PC-9 (cell line): ENCODE measurements around the gene NLGN4X. TPM values are rescaled to one million over a fixed set of nuclear protein-coding genes. Genes with fewer than 3 reads are reported as not detected.

Experiments used
- BruUV-seq: library from RNA; stranded (reverse); fragments of 400-500 nt; replicated peaks from 2 replicates; lab custom pipeline; 2021; lab: Mats Ljungman, UMichigan
- CTCF ChIA-PET: fragments of 300-600 bp; sonication (Branson Sonifier 250); formaldehyde crosslinking; loops from one replicate; lab custom pipeline; 2022; ENCODE audit warnings: antibody characterized with exemption; lab: Charles Lee
- POLR2A ChIA-PET: fragments of 300-600 bp; sonication (Branson Sonifier 250); formaldehyde crosslinking; loops from one replicate; lab custom pipeline; 2022; ENCODE audit warnings: antibody characterized with exemption; ENCODE audit not compliant: unreplicated experiment; lab: Charles Lee
- DNase-seq, 2 experiments: peaks; one replicate each; pipeline versions ENCODE4 v3.0.0 to v3.0.0-alpha.2; 2015 to 2022; ENCODE audit warnings: mixed read lengths in 1 of 2
- H2AFZ ChIP-seq: fragments of 200-600 bp; sonication (generic); 2 replicates; pipeline ENCODE4 v1.8.1; 2017; ENCODE audit warnings: antibody characterized with exemption
- H3F3A ChIP-seq: fragments of 200-600 bp; sonication (generic); 2 replicates; pipeline ENCODE4 v1.8.1; 2017; ENCODE audit warnings: antibody characterized with exemption, mild to moderate bottlenecking, low read depth; ENCODE audit not compliant: insufficient read depth
- H3K27ac ChIP-seq: fragments of 200-600 bp; sonication (generic); 2 replicates; pipeline ENCODE4 v1.6.1; 2016; ENCODE audit warnings: mixed run types
- H3K27me3 ChIP-seq: fragments of 200-600 bp; sonication (generic); 2 replicates; pipeline ENCODE4 v1.6.1; 2016; ENCODE audit warnings: low read depth, mixed run types; ENCODE audit not compliant: insufficient read depth
- H3K36me3 ChIP-seq: fragments of 200-600 bp; sonication (generic); 2 replicates; pipeline ENCODE4 v1.6.1; 2016; ENCODE audit warnings: low read depth, mixed run types
- H3K4me1 ChIP-seq: fragments of 200-600 bp; sonication (generic); replicated peaks from 2 replicates; pipeline ENCODE4 v1.6.1; 2016; ENCODE audit warnings: mixed run types; ENCODE audit not compliant: insufficient read depth
- H3K4me2 ChIP-seq: fragments of 200-600 bp; sonication (generic); 2 replicates; pipeline ENCODE4 v1.6.1; 2017; ENCODE audit warnings: mixed run types
- H3K4me3 ChIP-seq: fragments of 200-600 bp; sonication (generic); 2 replicates; pipeline ENCODE4 v1.6.1; 2016; ENCODE audit warnings: mixed run types
- H3K79me2 ChIP-seq: fragments of 200-600 bp; sonication (generic); 2 replicates; pipeline ENCODE4 v1.6.1; 2017; ENCODE audit warnings: low read depth, mixed run types
- H3K9me2 ChIP-seq: fragments of 200-600 bp; sonication (generic); 2 replicates; pipeline ENCODE4 v1.8.1; 2017; ENCODE audit warnings: mild to moderate bottlenecking; ENCODE audit not compliant: insufficient read depth
- H3K9me3 ChIP-seq: fragments of 200-600 bp; sonication (generic); 2 replicates; pipeline ENCODE4 v1.8.1; 2016; ENCODE audit warnings: low read depth; ENCODE audit not compliant: insufficient read depth
- H4K20me1 ChIP-seq: fragments of 200-600 bp; sonication (generic); 2 replicates; pipeline ENCODE4 v1.8.1; 2017; ENCODE audit not compliant: insufficient read depth
- CTCF ChIP-seq: fragments of 200-600 bp; sonication (generic); conservative IDR thresholded peaks from 2 replicates; pipeline ENCODE4 v1.6.1; 2017; ENCODE audit warnings: mixed run types, antibody characterized with exemption, mild to moderate bottlenecking, moderate library complexity
- EZH2 ChIP-seq: fragments of 200-600 bp; sonication (generic); IDR thresholded peaks from 2 replicates; pipeline ENCODE4 v1.8.0; 2017; ENCODE audit warnings: antibody characterized with exemption, low read depth
- intact Hi-C: fragments of 100-400 bp; cut with micrococcal nuclease; formaldehyde crosslinking; loops from one replicate; pipeline ENCODE4 v1.10.0; 2022; ENCODE audit not compliant: unreplicated experiment
- total RNA-seq: library from RNA; stranded (reverse); gene quantifications from 2 replicates; pipeline ENCODE4 v1.2.3, GENCODE V29; 2021

Gene NLGN4X
- total RNA-seq, 1 experiment from 2014 or later: 0.31 TPM

- H3K36me3 ChIP-seq: no peaks in the 10 kb centered on the region
- H4K20me1 ChIP-seq: no peaks in the 10 kb centered on the region
- no peak overlapping the region for H2AFZ ChIP-seq
- H3K9me3 ChIP-seq: no peaks in the 10 kb centered on the region
- ChIA-PET CTCF (no interaction called here), POLR2A (no interaction called here)
- no peak for DNase-seq
- no peaks in the 10 kb centered on the region for H3K4me1 ChIP-seq
- no peaks in the 10 kb centered on the region for H3K9me2 ChIP-seq
- no peak overlapping the region for H3K4me3 ChIP-seq
- H3K27me3 ChIP-seq: no peaks in the 10 kb centered on the region
- no TSS peak for BruUV-seq
- H3K4me2 ChIP-seq: no peak overlapping the region
- intact Hi-C loops: no loop called here
- no peaks in the 10 kb centered on the region for H3F3A ChIP-seq
- H3K27ac ChIP-seq: no peak overlapping the region
- TF ChIP-seq CTCF (no peak), EZH2 (no peak)
- H3K79me2 ChIP-seq: no peaks in the 10 kb centered on the region
Measured at GRCh38 chrX:6210230-6210629, 18.4 kb downstream of the NLGN4X start.

- intact Hi-C loops: no loop called here
- TF ChIP-seq EZH2 (no peak), CTCF (no peak)
- Histone ChIP-seq H3K4me3 (no peak overlapping the region), H3K36me3 (no peaks in the 10 kb centered on the region), H3K27me3 (no peaks in the 10 kb centered on the region), H3K4me2 (no peak overlapping the region), H3K9me3 (no peaks in the 10 kb centered on the region), H3K9me2 (no peaks in the 10 kb centered on the region), H2AFZ (no peak overlapping the region), H4K20me1 (no peaks in the 10 kb centered on the region), H3K79me2 (no peaks in the 10 kb centered on the region), H3K27ac (no peak overlapping the region), H3K4me1 (no peaks in the 10 kb centered on the region), H3F3A (no peaks in the 10 kb centered on the region)
- CTCF ChIA-PET: no interaction called here
- POLR2A ChIA-PET: no interaction called here
- DNase-seq: no peak
- BruUV-seq: no TSS peak
Measured at GRCh38 chrX:6203462-6204215, 25.0 kb downstream of the NLGN4X start.

GRCh38 chrX:6199486-6199885 lies 29.2 kb downstream of the NLGN4X start:
- Histone ChIP-seq H3K79me2 (no peaks in the 10 kb centered on the region), H3K4me1 (no peaks in the 10 kb centered on the region), H4K20me1 (no peaks in the 10 kb centered on the region), H3K9me2 (no peaks in the 10 kb centered on the region), H3K36me3 (no peaks in the 10 kb centered on the region), H3K27me3 (no peaks in the 10 kb centered on the region), H3K27ac (no peak overlapping the region), H2AFZ (no peak overlapping the region), H3F3A (no peaks in the 10 kb centered on the region), H3K4me3 (no peak overlapping the region), H3K9me3 (no peaks in the 10 kb centered on the region), H3K4me2 (no peak overlapping the region)
- POLR2A ChIA-PET: no interaction called here
- no peak for DNase-seq
- no TSS peak for BruUV-seq
- intact Hi-C loops: no loop called here
- CTCF ChIA-PET: no interaction called here
- TF ChIP-seq EZH2 (no peak), CTCF (no peak)
